Transverse colon (tissue), 4 donors: Measurements from ENCODE around the gene DLGAP3.

Experiments
- CTCF ChIP-seq, 5 experiments: fragments of 200-600 bp in 3 of 5; fragments of 450-650 bp in 2 of 5; sonication (generic) in 3 of 5; IDR thresholded peaks; 1 replicate in 2 of 5; 2 replicates in 3 of 5; pipeline ENCODE4 v1.5.1; 2016 to 2017; ENCODE audit warnings: antibody characterized with exemption in 5 of 5, inconsistent platforms in 3 of 5, mild to moderate bottlenecking in 2 of 5, moderate library complexity in 1 of 5
- EP300 ChIP-seq: sonication (generic); formaldehyde crosslinking; IDR thresholded peaks from one replicate; pipeline ENCODE4 v1.6.1; 2017; ENCODE audit warnings: antibody characterized with exemption, low read depth
- POLR2A ChIP-seq: fragments of 450-650 bp; IDR thresholded peaks from one replicate; pipeline ENCODE4 v1.6.1; 2016; ENCODE audit warnings: antibody characterized with exemption, mild to moderate bottlenecking, moderate library complexity
- POLR2AphosphoS5 ChIP-seq, 3 donors: sonication (generic); formaldehyde crosslinking; IDR thresholded peaks; one replicate each; pipeline ENCODE4 v1.6.1; 2016; ENCODE audit warnings: antibody characterized with exemption in 3 of 3

- TF ChIP-seq CTCF (IDR thresholded peaks at IDR 0.05) = no peak
- no peak for TF ChIP-seq POLR2A
- TF ChIP-seq POLR2AphosphoS5 (IDR thresholded peaks at IDR 0.05) = no peak
- TF ChIP-seq EP300 = no peak
Measured at GRCh38 chr1:34916104-34916503, 13.3 kb downstream of the DLGAP3 start.
